H9 (cell line): Measurements from ENCODE around the gene SLC25A31. TPM values are rescaled to one million over a fixed set of nuclear protein-coding genes. Genes with fewer than 3 reads are reported as not detected.

Experiments
- DNase-seq: peaks from one replicate; pipeline ENCODE4 v3.0.0-alpha.2; 2017
- H2AFZ ChIP-seq: one replicate; pipeline ENCODE4 v1.6.1; 2013; ENCODE audit warnings: mild to moderate bottlenecking, low read length, control low read depth, moderate library complexity
- H2AK5ac ChIP-seq: 2 replicates; pipeline ENCODE4 v1.6.1; 2013; ENCODE audit warnings: low read length, control low read depth, mixed read lengths; ENCODE audit not compliant: insufficient read length
- H2BK120ac ChIP-seq: one replicate; pipeline ENCODE4 v1.6.1; 2013; ENCODE audit warnings: low read depth, mild to moderate bottlenecking, low read length, control low read depth, inconsistent platforms; ENCODE audit not compliant: poor library complexity, severe bottlenecking
- H2BK12ac ChIP-seq: 2 replicates; pipeline ENCODE4 v1.6.1; 2013; ENCODE audit warnings: low read length, control low read depth, mixed read lengths, low read depth; ENCODE audit not compliant: insufficient read length
- H2BK15ac ChIP-seq: 2 replicates; pipeline ENCODE4 v1.6.1; 2013; ENCODE audit warnings: low read depth, low read length, control low read depth
- H2BK20ac ChIP-seq: one replicate; pipeline ENCODE4 v1.6.1; 2013; ENCODE audit warnings: low read depth, mild to moderate bottlenecking, low read length, control low read depth, inconsistent platforms; ENCODE audit not compliant: poor library complexity, severe bottlenecking
- H2BK5ac ChIP-seq: 2 replicates; pipeline ENCODE4 v1.6.1; 2013; ENCODE audit warnings: low read length, control low read depth, mixed read lengths; ENCODE audit not compliant: insufficient read length
- H3K14ac ChIP-seq: 2 replicates; pipeline ENCODE4 v1.6.1; 2013; ENCODE audit warnings: low read length, control low read depth; ENCODE audit not compliant: insufficient read depth
- H3K18ac ChIP-seq: 2 replicates; pipeline ENCODE4 v1.6.1; 2013; ENCODE audit warnings: low read depth, mild to moderate bottlenecking, mixed read lengths, low read length, control low read depth; ENCODE audit not compliant: insufficient read length
- H3K23ac ChIP-seq: 2 replicates; pipeline ENCODE4 v1.6.1; 2013; ENCODE audit warnings: low read length, control low read depth, mixed read lengths, low read depth; ENCODE audit not compliant: insufficient read length
- H3K23me2 ChIP-seq: 2 replicates; pipeline ENCODE4 v1.6.1; 2013; ENCODE audit warnings: low read depth, mild to moderate bottlenecking, mixed read lengths, low read length, control low read depth; ENCODE audit not compliant: insufficient read length, poor library complexity, severe bottlenecking
- H3K27ac ChIP-seq: 2 replicates; pipeline ENCODE4 v1.5.1; 2013; ENCODE audit warnings: low read length, control low read depth, mixed read lengths, low read depth; ENCODE audit not compliant: insufficient read length
- H3K27me3 ChIP-seq: 2 replicates; pipeline ENCODE4 v1.6.1; 2013; ENCODE audit warnings: low read length, control low read depth, inconsistent platforms; ENCODE audit not compliant: insufficient read depth
- H3K4ac ChIP-seq: 2 replicates; pipeline ENCODE4 v1.6.1; 2013; ENCODE audit warnings: low read depth, mild to moderate bottlenecking, control low read depth, inconsistent platforms, low read length, moderate library complexity
- H3K4me1 ChIP-seq: 2 replicates; pipeline ENCODE4 v1.6.1; 2013; ENCODE audit warnings: low read length, control low read depth, inconsistent platforms; ENCODE audit not compliant: insufficient read depth
- H3K4me2 ChIP-seq: 2 replicates; pipeline ENCODE4 v1.6.1; 2013; ENCODE audit warnings: low read length, control low read depth, mixed read lengths; ENCODE audit not compliant: insufficient read length, insufficient read depth
- H3K56ac ChIP-seq: 2 replicates; pipeline ENCODE4 v1.6.1; 2013; ENCODE audit warnings: low read depth, mild to moderate bottlenecking, mixed read lengths, low read length, control low read depth; ENCODE audit not compliant: insufficient read length
- H3K79me1 ChIP-seq: 2 replicates; pipeline ENCODE4 v1.6.1; 2013; ENCODE audit warnings: low read depth, mild to moderate bottlenecking, moderate library complexity, low read length, control low read depth, inconsistent platforms; ENCODE audit not compliant: insufficient read depth, poor library complexity, severe bottlenecking
- H3K79me2 ChIP-seq: 2 replicates; pipeline ENCODE4 v1.6.1; 2013; ENCODE audit warnings: low read length, control low read depth, inconsistent platforms; ENCODE audit not compliant: insufficient read depth
- H3K9ac ChIP-seq: 2 replicates; pipeline ENCODE4 v1.6.1; 2013; ENCODE audit warnings: low read length, control low read depth, mixed read lengths; ENCODE audit not compliant: insufficient read length; ENCODE audit errors: extremely low read depth
- H3K9me3 ChIP-seq: one replicate; pipeline ENCODE4 v1.6.1; 2013; ENCODE audit warnings: low read depth, low read length, inconsistent platforms; ENCODE audit not compliant: control insufficient read depth
- H3T11ph ChIP-seq: one replicate; pipeline ENCODE4 v1.6.1; 2013; ENCODE audit warnings: mild to moderate bottlenecking, low read length, control low read depth, inconsistent platforms
- H4K20me1 ChIP-seq: one replicate; pipeline ENCODE4 v1.6.1; 2013; ENCODE audit not compliant: control insufficient read depth, insufficient read length, insufficient read depth
- H4K5ac ChIP-seq: 2 replicates; pipeline ENCODE4 v1.6.1; 2013; ENCODE audit warnings: low read depth, mild to moderate bottlenecking, mixed read lengths, low read length, control low read depth; ENCODE audit not compliant: insufficient read length
- H4K8ac ChIP-seq: replicated peaks from 2 replicates; pipeline ENCODE4 v1.6.1; 2013; ENCODE audit warnings: low read length, control low read depth, mixed read lengths, low read depth; ENCODE audit not compliant: insufficient read length
- H4K91ac ChIP-seq: 2 replicates; pipeline ENCODE4 v1.6.1; 2013; ENCODE audit warnings: low read depth, mild to moderate bottlenecking, moderate library complexity, mixed read lengths, low read length, control low read depth; ENCODE audit not compliant: insufficient read length
- H3K27ac Mint-ChIP-seq, 3 experiments: 2 replicates in 2 of 3; 3 replicates in 1 of 3; pipeline ENCODE4 v1.8.0; 2020 to 2021; ENCODE audit warnings: mixed read lengths in 3 of 3, mild to moderate bottlenecking in 1 of 3, moderate library complexity in 1 of 3
- H3K27me3 Mint-ChIP-seq: 2 replicates; pipeline ENCODE4 v1.8.0; 2021; ENCODE audit warnings: low read depth, mild to moderate bottlenecking, moderate library complexity, mixed read lengths
- H3K36me3 Mint-ChIP-seq, 3 experiments: 2 replicates in 2 of 3; 3 replicates in 1 of 3; pipeline ENCODE4 v1.8.0; 2020 to 2021; ENCODE audit warnings: low read depth in 3 of 3, mixed read lengths in 3 of 3; ENCODE audit not compliant: insufficient read depth in 1 of 3
- H3K4me1 Mint-ChIP-seq, 2 experiments: 2 replicates each; pipeline ENCODE4 v1.8.0; 2020; ENCODE audit warnings: mixed read lengths in 2 of 2
- H3K4me3 Mint-ChIP-seq, 2 experiments: 2 replicates in 1 of 2; 3 replicates in 1 of 2; pipeline ENCODE4 v1.8.0; 2020 to 2021; ENCODE audit warnings: mild to moderate bottlenecking in 2 of 2, mixed read lengths in 2 of 2, moderate library complexity in 1 of 2
- H3K9me3 Mint-ChIP-seq, 2 experiments: 2 replicates in 1 of 2; 3 replicates in 1 of 2; pipeline ENCODE4 v1.8.0; 2020; ENCODE audit warnings: mild to moderate bottlenecking in 2 of 2, mixed read lengths in 2 of 2, moderate library complexity in 1 of 2
- CTCF ChIP-seq: fragments of 200-600 bp; sonication (generic); conservative IDR thresholded peaks from 3 replicates; pipeline ENCODE4 v1.8.0; 2021; ENCODE audit warnings: antibody characterized with exemption, mild to moderate bottlenecking
- WGBS: extraction: QIAGEN DNeasy Blood & Tissue Kit; methylation state at CpG from one replicate; pipeline ENCODE4 v1.1.7; 2013; ENCODE audit warnings: missing lambda C conversion rate, low lambda C conversion rate, mixed read lengths; ENCODE audit not compliant: insufficient read length; ENCODE audit errors: extremely low coverage; 5-methylcytosine and 5-hydroxymethylcytosine counted together
- total RNA-seq: library from RNA; stranded (reverse); gene quantifications from 2 replicates; pipeline ENCODE4 v1.2.1, GENCODE V29; 2021

SLC25A31 gene
- total RNA-seq, 1 experiment from 2014 or later: not detected

- Histone ChIP-seq H3K4me1 (no peaks in the 10 kb centered on the region; the same call in 1 of the 2 replicates), H3K14ac (peak overlapping the region; percentile 68; the same call in 1 of the 2 replicates), H3K4me2 (peak overlapping the region; percentile 89), H3T11ph (no peak overlapping the region), H4K8ac (no peak overlapping the region), H2AK5ac (no peak overlapping the region), H3K4ac (no peak overlapping the region), H2AFZ (no peak overlapping the region), H3K79me1 (no peaks in the 10 kb centered on the region), H4K20me1 (no peaks in the 10 kb centered on the region), H3K79me2 (no peaks in the 10 kb centered on the region), H4K91ac (no peak overlapping the region), H3K27me3 (peaks cover 7% of the 10 kb centered on the region; the same call in 1 of the 2 replicates), H2BK120ac (no peak overlapping the region), H2BK5ac (no peak overlapping the region), H3K23me2 (peaks cover 10% of the 10 kb centered on the region), H2BK15ac (no peak overlapping the region), H2BK12ac (no peak overlapping the region), H3K23ac (no peak overlapping the region), H4K5ac (no peak overlapping the region), H3K9me3 (no peaks in the 10 kb centered on the region), H3K56ac (no peak overlapping the region), H2BK20ac (no peak overlapping the region), H3K9ac (peak overlapping the region; percentile 16), H3K27ac (no peak overlapping the region), H3K18ac (peak overlapping the region; percentile 83)
- H3K27me3 Mint-ChIP-seq: peaks cover 44% of the 10 kb centered on the region
- H3K4me1 Mint-ChIP-seq: peaks cover 16 to 21% of the 10 kb centered on the region in 2 experiments
- H3K9me3 Mint-ChIP-seq: peaks cover 0 to 6% of the 10 kb centered on the region in 2 experiments; a peak in 2 of 5 replicates
- no CpG with 5 or more reads among the region's 30 CpGs for WGBS
- H3K36me3 Mint-ChIP-seq: peaks cover 0 to 6% (median 0%) of the 10 kb centered on the region in 3 experiments; a peak in 4 of 7 replicates
- TF ChIP-seq CTCF: no peak
- DNase-seq: peak; percentile 92
- peak overlapping the region; percentile 67 to 78; a peak in 4 of 5 replicates for H3K4me3 Mint-ChIP-seq
- H3K27ac Mint-ChIP-seq: no peak overlapping the region
Measured at GRCh38 chr4:127782025-127782274, 51.8 kb downstream of the SLC25A31 start.
